ENCODE results near the gene TRPM6.
"Not testable (repeated sequence)": the region's sequence is repeated elsewhere in the genome, so short reads cannot be mapped to it uniquely, and the experiment has no call there.

TRPM6 gene

DNA sequence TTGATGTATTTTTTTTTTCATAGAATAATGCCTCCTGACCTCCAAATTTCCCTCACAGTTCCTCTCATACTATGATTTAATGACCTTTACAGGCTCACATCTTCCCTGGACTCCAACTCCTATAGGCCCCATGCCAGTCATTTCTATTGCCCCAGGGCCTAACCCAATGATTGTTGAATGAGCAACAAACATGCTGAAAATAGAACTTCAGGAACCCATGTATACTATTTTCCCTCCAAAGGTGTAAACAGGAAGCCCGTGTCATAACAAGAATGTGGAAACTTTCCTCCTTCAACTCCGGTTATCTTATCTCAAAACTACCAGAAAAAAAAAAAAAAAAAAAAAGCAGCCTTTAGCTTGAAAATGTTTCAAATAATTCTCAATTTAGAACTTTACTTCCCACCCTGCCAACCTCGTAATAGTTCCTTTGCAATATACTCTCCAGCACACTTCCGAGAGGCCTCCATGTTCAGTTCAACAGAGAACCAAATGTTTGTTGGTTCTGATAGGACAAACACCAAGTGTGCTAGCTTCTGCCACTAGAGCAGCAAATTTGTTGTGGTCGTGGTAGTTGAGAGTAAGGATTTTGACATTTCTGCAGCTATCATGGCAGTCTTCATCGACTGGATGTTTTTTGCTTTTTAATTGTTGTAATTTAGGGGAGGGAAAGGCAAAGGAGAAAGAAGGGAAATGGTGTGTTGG is 25.8 kb downstream of the TRPM6 start:
- H3K27ac ChIP-seq: peak overlapping the region; percentile 91
- no peak for TF ChIP-seq CTCF (IDR thresholded peaks at IDR 0.05)

DNA sequence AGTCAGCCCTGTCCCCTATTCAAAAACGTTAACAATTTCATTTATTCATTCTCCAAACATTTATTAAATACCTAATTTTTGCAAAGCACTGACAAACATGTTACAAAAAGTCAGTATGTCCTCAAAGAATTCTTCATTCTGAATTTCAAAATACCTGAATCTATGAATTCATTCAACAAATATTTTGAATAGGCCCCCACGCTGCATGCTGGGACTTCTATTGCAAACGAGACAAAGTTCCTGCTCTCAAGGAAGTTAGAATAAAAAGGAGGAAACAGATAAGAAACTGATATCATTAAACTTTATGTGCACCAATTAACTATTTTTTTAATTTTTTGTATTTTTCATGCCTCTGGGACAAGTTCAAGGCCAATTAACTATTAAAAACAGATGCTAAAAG is 26.6 kb downstream of the TRPM6 start:
- no peaks in the 10 kb centered on the region for H3K36me3 ChIP-seq
- TF ChIP-seq CTCF (IDR thresholded peaks at IDR 0.05): no peak
- no peaks in the 10 kb centered on the region for H3K9me3 ChIP-seq
- peak overlapping the region; percentile 91 for H3K27ac ChIP-seq
- peak overlapping the region in 1 of 2 experiments; percentile 41 for H3K4me3 ChIP-seq (ENCODE audit: low read depth in 1 of 2, low read length in 1 of 2)
- H3K4me1 ChIP-seq (ENCODE audit: control insufficient read depth in 1 of 2, insufficient read depth in 1 of 2, low read depth in 1 of 2, low read length in 1 of 2): peaks cover 75% of the 10 kb centered on the region in 2 experiments
- no peaks in the 10 kb centered on the region for H3K27me3 ChIP-seq

More for the DNA sequence above, 25.8 kb downstream of the TRPM6 start:
- Histone ChIP-seq H3K36me3 (no peaks in the 10 kb centered on the region), H3K4me1 (ENCODE audit: control insufficient read depth in 1 of 2, insufficient read depth in 1 of 2, low read depth in 1 of 2, low read length in 1 of 2) (peaks cover 84% of the 10 kb centered on the region in 2 experiments), H3K27me3 (no peaks in the 10 kb centered on the region), H3K4me3 (ENCODE audit: low read depth in 1 of 2, low read length in 1 of 2) (peak overlapping the region; percentile 41 to 42), H3K9me3 (no peaks in the 10 kb centered on the region)

GRCh38 chr9:74860247-74860646 is 27.5 kb downstream of the TRPM6 start:
- not testable (repeated sequence) for H3K4me3 ChIP-seq (ENCODE audit: low read depth in 1 of 2, low read length in 1 of 2); H3K27me3 ChIP-seq; H3K36me3 ChIP-seq; H3K9me3 ChIP-seq
- Histone ChIP-seq H3K27ac (peak overlapping the region; percentile 91), H3K4me1 (ENCODE audit: control insufficient read depth in 1 of 2, insufficient read depth in 1 of 2, low read depth in 1 of 2, low read length in 1 of 2) (peaks cover 67% of the 10 kb centered on the region in 2 experiments)

- no peak for TF ChIP-seq CTCF (IDR thresholded peaks at IDR 0.05)
- peaks cover 62 to 63% of the 10 kb centered on the region in 2 experiments for H3K4me1 ChIP-seq (ENCODE audit: control insufficient read depth in 1 of 2, insufficient read depth in 1 of 2, low read depth in 1 of 2, low read length in 1 of 2)
- H3K27ac ChIP-seq: peak overlapping the region; percentile 5
- H3K9me3 ChIP-seq: no peaks in the 10 kb centered on the region
- no peak overlapping the region for H3K4me3 ChIP-seq (ENCODE audit: low read depth in 1 of 2, low read length in 1 of 2)
- H3K27me3 ChIP-seq: no peaks in the 10 kb centered on the region
- H3K36me3 ChIP-seq: peaks cover 5% of the 10 kb centered on the region
These were observed 27.9 kb downstream of the TRPM6 start for GRCh38 chr9:74859786-74860185.

DNA sequence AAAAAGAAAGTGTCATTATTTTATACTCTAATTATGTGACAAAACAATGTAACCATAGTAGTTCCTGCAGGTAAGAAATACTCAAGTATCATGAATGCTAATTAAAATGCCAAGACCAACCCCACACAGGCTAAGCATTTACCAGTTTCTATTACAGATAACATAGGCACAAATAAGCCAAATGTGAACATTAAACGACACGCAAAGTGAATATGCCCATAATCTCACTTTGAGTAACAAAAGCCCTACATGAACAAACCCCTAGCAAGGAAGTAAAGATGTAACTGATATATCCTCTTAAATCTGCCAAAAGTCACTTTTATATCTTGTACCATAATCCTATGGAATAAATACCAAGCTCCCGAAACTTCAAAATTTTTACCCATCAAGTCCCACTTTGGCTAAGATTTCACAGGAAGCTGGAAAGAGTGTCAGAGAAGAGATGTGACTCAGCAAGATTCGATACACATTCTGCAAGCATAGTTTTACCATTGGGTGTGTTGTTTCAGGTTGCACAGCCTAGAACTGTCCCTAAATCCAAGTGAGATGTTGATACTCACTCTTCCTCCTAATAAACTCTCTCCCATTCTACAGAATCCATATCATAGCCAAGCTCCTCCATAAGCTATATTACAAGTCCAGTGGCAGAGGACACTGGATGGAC is 28.8 kb downstream of the TRPM6 start:
- Histone ChIP-seq H3K36me3 (peaks cover 5% of the 10 kb centered on the region), H3K4me3 (ENCODE audit: low read depth in 1 of 2, low read length in 1 of 2) (no peak overlapping the region), H3K27ac (peak overlapping the region; percentile 34), H3K9me3 (no peaks in the 10 kb centered on the region), H3K27me3 (no peaks in the 10 kb centered on the region), H3K4me1 (ENCODE audit: control insufficient read depth in 1 of 2, insufficient read depth in 1 of 2, low read depth in 1 of 2, low read length in 1 of 2) (peaks cover 53 to 54% of the 10 kb centered on the region in 2 experiments)
- no peak for TF ChIP-seq CTCF (IDR thresholded peaks at IDR 0.05)

GRCh38 chr9:74856989-74857388 is 30.7 kb downstream of the TRPM6 start:
- TF ChIP-seq CTCF (IDR thresholded peaks at IDR 0.05): no peak
- H3K36me3 ChIP-seq: peaks cover 14% of the 10 kb centered on the region
- no peaks in the 10 kb centered on the region for H3K27me3 ChIP-seq
- no peak overlapping the region for H3K4me3 ChIP-seq (ENCODE audit: low read depth in 1 of 2, low read length in 1 of 2)
- no peaks in the 10 kb centered on the region for H3K9me3 ChIP-seq
- H3K4me1 ChIP-seq (ENCODE audit: control insufficient read depth in 1 of 2, insufficient read depth in 1 of 2, low read depth in 1 of 2, low read length in 1 of 2): peaks cover 34 to 35% of the 10 kb centered on the region in 2 experiments
- H3K27ac ChIP-seq: no peak overlapping the region
